GM19351 (cell line): ENCODE measurements around the gene DENND1A.
"Not testable (repeated sequence)": the region's sequence is repeated elsewhere in the genome, so short reads cannot be mapped to it uniquely, and the experiment has no call there.

Source experiments
- ATAC-seq: cut with Tn5 transposase; IDR thresholded peaks from one replicate; pipeline ENCODE4 v1.9.1; 2021; ENCODE audit warnings: mild to moderate bottlenecking, moderate library complexity; ENCODE audit not compliant: unreplicated experiment

DENND1A gene

DNA sequence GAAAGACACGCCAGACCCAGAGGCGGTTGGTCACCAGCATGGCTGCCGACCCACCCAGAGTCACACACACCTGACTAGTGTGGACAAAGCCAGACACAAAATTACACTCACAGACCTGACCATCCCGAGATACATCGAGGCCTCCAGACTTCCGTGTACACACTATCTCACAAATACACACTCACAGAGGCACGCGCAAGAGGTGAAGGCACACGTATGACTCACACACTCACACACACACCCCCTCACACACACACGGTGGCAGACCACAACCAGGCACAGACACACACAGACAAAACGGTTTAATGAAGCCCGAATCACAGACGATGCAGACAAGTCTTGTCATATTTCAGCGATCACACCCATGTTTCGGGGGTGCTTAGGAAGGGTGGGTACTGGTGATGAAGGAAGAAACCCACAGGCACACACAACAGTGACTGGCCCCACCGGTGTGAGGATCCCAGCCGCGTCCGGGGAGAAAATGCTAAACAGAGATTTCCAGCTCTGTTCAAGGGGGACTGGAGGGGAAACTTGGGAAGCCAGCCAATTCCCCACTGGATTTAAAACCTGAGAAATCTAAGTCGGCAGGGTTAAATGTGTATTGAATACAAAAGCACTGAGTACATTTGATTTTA is 522.6 kb downstream of the DENND1A start:
- ATAC-seq = no peak

DNA sequence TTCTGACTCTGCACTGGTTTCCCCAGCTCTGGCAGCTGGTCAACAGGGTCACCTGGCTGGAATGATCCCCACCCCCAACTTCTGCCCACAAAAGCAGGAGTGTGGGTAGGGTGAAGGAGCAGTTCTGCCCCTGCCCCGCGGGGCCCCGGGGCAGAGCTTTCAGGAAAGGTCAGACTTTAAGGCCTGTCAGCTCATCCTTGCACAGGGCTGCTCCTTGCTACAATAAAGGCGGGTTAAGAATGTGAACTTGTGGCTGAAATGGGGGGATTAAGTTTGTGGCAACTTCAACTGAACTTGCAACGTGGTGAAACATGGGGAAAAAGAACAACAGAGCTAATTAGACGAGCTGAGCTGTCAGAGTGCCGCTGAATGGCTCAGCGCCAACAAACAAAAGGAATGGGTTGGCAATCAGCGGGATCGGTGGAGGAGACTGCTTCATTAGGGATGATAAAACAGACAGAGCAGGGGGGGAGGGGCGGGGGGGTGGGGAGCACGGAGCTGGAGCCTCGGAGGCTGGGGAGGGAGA is 523.2 kb downstream of the DENND1A start:
- no peak for ATAC-seq

DNA sequence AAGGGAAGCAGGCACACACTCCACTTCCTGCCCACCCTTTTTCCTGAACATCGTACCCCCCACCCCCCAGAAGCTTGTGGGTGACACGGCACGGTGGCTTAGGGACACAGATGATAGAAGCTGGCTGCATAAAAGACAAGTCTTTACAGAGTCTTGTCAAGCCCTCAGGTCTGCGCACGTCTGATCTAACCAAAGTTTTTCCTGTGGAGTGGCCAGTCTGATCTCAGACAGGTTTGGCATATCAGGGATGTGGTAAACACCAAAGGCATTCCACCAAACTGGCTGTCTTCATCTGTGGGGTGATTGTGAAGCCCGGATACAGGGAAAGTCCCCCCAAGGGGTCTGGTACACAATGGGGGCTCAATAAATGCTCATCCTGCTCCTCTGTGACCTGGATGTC is 523.9 kb downstream of the DENND1A start:
- ATAC-seq = no peak

DNA sequence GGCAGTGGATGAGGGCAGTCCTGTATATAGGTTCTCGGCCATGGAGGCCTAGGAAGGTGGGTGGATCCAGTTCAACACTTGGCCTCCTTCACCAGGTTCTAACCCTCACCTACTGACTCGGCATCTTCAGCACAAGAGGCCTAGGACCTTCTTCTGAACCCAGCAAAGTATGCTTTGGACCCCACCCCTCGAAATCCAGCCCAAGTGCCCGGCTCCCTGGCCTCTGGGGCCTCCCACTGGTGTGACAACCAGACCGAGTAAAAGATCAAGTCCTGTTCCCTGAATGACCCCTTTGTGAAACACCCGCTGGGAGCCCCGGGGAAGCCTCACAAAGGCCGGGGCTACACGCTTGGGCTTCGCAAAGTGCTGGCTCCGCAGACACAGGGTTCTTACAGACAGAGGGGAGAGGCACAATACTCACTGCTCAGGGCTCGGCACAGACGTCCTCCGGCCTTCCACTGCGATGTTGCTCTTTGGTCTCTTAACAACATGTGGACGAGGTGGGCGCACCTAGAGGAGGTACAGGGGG is 526.9 kb downstream of the DENND1A start:
- no peak for ATAC-seq

DNA sequence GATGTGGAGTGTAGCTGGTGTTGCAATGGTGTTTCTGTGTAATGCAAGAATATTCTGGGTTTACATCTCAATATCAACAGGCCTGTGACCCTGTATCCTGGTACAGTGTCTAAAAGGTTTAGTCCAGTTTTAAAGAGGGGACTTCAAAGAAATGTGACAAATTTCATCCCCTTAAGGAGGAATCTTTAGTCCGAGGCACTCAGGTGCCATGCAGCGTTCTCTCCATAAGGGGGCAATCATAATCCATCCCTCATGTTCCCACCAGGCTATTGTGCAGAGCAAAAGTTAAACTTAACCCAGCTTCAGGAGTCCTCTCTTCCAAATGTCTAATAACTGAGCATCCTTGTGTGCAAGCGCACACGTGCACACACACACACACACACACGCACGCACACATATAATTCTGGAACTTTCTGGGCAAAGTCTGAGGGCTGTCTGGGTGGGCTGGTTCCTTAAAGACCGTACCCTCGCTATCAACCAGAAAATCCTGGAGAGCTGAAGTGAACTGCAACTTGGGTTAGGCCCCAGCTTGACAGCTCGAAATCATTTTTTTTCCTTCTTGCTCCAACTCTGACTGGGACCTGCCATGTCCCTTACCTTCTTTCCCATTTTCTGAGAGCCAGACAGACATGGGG is 527.9 kb downstream of the DENND1A start:
- ATAC-seq = no peak

DNA sequence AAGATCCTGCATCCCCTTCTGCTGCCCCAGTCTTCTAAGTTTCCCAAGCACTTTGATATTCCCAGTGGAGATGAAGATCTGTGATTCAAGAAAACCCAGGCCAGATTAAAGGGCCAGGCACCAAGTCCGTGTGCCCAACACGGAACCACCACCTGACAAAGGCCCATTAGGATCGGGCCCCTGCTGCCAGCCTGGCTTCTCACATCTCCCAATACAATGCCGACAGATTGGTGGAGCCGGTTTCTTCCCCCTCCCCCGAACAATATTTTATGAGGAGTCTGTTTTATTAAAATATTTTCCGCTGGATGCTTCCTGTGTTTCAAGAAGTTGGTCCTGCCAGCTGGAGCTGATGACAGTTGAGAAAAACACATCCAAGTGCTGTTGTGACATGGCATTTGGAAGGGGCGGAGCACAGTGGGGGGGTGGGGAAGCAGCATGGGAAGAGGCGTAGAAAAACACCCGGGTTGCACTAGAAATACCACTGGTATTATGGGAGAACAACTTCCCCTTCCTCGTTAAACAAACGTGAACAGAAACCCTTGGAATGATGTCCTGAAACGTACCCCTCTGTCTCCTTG is 528.9 kb downstream of the DENND1A start:
- no peak for ATAC-seq

DNA sequence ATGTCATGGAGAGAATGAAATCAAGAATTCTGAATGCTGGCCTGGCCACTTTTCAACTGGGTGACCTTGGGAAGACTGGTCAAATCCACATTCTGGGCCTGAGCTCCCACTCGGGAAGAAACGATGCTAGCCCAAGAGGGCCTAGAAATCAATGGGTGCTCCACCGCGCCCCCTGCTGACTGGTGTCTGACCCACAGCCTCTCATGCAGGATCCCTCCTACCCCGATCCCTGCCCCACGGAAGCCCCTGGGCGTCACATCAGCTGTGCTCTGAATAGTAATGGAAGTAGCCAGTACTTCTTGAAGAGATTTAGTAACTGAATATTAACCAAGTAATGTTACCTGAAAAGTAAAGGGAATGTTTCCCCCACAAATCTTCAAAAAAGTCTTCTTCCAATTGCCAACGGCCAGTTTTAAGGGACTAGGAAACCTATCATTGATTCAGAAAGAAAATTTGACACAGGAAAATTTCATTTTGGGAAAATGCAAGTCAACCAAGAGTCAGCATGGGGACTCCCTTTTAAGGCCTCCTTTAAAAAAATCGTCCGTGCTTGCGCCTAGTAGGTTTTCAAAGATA is 530.0 kb downstream of the DENND1A start:
- ATAC-seq = no peak

DNA sequence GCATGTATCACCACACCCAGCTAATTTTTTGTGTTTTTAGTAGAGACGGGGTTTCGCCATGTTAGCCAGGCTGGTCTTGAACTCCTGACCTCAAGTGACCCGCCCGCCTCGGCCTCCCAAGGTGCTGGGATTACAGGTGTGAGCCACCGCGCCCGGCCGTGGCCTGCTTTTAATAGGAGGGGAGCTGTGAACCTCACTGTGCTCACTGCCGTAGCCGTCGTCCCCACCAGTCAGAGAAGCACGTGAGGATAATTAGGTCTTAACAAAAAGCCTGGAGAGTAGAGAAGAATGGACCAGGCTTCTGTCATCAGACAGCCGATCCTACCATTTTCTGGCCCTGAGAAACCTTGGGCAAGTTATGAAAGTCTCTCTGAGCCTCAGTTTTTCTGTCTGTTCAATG is 531.0 kb downstream of the DENND1A start:
- not testable (repeated sequence) for ATAC-seq

DNA sequence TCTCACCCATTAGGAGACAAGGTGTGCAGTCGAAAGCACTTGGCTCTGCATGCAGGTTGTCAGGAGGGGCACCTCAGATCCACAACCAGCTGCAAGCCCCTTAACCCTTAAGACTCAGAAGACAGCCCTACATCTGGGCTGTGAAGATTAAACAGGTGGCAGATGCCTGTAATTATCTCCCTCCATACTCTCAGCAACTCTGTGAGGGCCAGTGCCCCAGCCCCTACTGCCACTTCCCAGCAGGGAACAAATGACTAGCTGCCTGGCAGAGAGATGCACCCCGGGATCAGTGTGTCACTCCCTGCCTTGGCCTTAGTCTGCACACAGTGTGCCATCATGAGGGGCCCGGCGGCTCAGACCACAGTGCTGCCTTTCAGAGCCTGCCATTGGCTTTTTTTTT is 532.0 kb downstream of the DENND1A start:
- no peak for ATAC-seq

DNA sequence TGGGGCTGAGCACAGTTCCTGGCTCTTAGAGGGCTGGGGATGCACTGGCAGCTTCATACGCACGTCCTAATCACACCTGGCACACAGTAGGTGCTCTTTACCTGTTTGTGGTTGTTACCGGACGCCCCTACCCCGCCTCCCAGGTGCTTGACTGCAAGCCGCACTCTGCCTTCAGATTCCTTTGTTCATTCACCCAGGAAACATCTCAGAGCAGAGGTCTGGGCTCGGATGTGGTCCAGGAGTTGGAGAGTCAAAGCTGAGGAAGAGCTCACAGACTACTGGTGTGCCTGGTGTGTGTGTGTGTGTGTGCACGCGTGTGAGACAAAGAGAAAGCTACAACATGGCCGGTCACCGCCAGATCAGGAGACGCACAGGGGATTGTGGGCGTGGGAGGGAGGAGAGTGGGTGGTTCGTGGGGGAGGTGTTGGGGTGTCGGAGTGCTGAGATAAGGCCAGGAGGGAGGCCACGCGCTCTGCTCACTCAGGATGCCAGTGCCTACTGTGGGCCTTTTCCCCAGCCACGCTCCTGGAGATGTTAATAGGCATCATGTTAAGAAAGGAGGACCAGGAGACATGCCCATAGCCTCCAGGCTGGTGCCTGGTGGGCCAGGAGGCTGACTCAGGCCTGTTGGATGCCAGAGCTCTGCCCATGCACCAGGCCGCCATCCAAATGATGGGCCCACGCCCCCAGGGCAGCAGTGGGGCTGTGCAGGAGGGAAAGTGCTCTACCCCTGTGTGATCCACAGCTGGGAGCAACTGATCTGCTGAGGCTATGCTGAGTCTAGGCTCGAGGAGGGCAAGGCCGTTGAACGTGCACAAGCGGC is 534.0 kb downstream of the DENND1A start:
- no peak for ATAC-seq

DNA sequence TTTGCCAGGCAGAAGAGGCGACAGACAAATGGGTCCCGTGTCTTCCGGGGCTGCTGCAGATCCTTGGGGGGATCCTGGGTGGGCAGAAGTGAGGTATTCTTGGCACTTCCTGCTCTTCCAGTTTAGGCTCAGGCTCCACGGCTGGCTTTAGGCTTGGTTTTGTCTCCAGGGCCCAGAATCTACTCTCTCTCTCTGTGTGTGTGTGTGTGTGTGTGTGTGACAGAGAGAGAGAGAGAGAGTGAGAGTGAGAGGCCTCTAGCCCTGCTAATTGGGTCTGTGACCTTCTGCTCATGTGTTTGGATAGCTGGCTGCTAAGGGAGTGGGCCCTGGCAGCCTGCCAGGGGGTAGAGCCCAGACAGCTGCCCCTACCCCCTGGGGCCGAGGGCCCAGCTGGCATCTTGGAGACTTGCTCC is 534.6 kb downstream of the DENND1A start:
- ATAC-seq = no peak

DNA sequence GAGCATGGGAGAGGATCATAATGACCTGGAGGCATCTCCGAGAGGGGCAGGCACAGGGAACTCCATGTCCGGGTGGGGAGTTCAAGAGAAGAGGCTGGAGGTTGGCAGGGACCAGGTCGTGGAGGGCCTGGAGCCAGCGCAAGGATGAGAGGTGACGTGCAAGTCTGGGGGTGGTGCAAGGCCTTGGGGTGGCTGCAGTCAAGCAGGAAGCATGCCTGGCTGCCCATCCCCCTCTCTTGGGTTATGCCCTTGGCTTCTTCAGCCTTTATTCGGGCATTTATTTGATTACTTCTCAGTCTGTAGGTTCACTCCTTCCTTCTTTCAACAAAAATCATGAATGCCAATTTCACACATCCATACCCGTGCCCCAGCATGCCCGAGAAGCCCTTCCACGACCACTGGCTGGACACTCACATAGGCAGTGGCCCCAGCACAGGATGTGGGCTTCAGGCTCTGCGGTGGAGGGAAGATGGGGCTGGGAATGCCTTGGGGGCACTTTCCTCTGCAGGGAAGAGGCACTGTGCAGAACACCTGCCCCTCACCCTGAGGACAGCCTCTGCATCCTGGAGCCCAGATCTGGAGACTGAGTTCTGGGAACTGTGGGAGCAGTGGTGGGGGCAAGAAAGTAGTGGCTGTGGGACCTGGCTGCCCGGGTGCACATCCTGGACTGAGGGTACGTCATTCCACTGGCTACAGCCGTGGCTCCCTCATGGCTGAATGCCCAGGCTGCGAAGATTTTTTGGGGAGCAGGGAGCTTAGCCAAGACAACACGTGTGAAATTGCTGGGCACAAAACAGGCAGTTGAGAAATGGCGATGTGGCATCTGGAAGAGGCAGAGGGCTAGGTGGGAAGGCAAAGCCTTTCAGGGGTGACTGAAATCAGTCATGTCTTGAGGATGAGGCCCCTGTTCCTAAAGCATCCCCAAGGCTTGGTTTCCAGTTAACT is 535.4 kb downstream of the DENND1A start:
- no peak for ATAC-seq

DNA sequence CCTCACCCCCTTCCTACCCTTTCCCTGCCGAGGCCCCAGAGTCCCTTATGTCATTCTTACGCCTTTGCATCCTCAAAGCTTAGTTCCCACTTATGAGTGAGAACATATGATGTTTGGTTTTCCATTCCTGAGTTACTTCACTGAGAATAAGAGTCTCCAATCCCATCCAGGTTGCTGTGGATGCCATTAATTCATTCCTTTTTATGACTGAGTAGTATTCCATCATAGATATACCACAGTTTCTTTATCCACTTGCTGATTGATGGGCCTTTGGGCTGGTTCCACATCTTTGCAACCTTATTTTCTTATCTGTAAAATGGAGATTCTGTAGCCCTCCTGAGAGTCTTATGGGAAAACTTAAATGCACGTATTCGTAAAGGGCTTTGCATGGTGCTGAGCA is 537.1 kb downstream of the DENND1A start:
- no peak for ATAC-seq

DNA sequence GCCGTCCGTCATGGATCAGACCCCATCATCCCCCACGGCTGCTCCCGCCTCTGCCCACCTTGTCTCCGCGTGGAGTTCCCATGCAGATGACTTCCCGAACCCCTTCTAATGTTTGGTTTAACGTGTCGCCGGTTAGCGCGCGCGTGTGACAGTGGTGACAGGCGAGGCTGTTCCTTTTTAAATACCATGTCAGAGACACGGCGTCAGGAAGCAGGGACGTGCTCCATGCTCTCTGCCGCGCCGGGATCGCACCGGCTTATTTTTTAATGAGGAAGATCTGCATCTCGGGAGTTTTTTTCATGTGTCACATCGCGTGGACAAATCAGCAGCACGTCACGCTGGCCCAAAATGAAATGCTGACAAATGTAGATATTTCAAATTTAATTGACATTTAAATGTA is 538.0 kb downstream of the DENND1A start:
- ATAC-seq = no peak

DNA sequence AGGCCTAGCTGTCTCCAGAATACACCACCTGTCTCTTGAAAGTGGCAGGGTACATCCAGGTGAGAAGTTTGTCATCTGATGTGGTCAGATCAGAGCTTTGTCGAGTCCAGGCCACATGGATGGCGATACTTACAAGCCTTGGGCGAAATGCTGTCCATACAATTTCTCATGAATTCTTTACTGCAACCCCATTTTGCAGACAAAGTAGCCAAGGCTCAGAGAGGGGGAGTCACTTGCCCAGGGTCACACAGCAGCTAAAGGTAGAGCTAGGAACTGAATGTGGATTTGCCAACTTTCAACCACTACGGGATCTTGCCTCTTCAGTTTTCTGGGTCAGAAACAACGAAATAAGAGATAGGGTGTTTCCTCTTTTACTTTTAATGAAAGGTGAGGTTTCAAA is 538.7 kb downstream of the DENND1A start:
- ATAC-seq = no peak

DNA sequence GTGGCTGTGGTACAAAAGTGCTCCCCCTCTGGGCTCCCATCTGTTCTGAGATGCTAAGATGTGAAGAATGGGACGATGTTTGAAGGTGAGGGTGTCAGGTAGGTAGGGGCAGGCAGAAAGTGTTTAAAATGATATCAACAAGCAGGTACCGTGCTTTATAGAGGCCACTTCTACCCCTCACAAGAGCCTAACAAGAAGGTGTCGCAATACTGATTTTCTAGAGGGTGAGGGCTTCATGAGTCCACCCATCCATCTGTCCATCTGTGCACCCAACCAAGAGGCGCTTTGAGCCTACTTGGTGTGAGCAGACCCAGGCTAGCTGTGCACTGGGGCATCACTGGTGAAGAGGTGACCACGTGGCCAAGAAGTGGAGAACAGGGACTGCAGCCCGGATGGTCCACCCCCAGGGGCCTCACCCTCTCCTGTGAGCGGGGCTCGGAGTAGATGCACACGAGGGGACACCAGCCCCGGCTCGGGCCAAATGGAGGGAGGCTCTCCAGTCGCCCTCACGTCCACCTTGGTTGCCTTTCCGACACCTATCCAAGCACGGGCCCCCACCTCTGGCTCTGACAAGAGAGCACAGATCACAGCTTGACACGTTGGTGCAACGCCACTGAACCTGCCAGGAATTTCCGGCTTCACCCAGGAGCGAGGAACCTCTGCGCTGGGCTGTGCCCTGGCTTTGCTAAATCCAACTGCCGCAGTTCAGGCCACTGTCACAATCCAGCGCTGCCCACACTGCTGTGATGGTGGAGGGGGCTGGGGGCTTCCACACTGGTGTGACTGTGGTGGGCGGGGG is 539.4 kb downstream of the DENND1A start:
- ATAC-seq = no peak

DNA sequence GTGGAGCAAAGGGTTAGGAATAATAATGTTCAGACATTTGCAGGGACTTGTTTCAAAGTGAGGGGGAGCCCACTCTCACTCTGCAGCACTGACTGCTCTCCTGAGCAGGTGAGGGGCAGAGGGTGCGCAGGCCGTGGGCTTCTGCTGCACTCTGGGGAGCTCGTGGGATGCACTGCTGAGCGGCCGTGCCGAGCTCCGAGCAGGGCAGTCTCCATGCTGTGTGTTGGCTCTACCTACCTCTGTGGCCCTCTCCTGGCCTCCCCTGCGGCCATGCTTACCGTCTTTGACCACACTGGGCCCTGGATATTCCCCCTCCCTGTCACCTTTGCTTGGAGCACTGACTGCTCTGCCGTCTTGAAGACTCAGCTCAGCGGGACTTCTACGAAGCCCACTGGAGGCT is 540.2 kb downstream of the DENND1A start:
- ATAC-seq = no peak

DNA sequence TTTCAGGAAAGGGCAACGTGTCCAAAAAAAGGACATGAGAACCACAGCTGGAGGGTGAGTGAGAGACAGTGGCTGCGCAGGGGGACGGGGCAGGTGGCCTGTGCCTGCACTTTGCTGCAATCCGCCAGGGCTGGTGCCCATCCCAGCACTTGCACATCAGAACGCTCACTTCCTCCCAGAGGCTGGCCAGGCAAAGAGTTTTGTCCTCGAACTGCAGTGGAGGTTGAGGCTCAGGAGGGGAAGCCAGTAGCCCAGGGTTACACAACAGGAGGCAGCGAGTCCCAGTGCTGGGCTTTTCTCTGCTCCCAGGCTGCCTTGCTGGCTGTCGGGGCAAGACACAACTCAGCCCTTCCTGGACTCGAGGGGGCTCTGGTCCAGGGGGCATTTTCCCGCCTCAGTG is 540.9 kb downstream of the DENND1A start:
- no peak for ATAC-seq

DNA sequence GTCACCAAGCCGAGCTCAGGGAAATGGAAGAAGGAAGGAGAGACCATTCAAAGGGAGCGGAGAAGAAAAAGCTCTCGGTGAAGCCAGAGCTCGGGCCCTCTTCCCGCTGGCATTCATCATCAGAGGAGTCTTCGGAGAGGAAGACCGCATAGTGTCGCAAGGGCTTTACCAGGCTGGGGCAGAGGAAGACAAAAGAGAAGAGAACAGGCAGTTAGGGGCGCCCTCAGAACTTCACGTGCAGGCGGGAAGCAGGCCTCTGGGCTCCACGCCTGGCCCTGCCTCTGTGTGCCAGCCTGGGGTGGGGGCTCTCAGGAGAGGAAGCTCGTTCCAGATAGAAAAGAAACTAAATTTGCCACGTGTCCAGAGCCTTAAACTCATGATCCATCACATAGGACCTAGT is 542.2 kb downstream of the DENND1A start:
- ATAC-seq = no peak
